Gastrocnemius medialis (tissue), 4 donors: ENCODE results near the gene SULF2.

Experiments used
- POLR2A ChIP-seq, 2 donors: fragments of 450-650 bp; IDR thresholded peaks; one replicate each; pipeline ENCODE4 v1.6.1; 2017; ENCODE audit warnings: antibody characterized with exemption in 2 of 2, mild to moderate bottlenecking in 2 of 2, moderate library complexity in 2 of 2
- TF ChIP-seq, protein P1 (sequence below), 5 experiments: fragments of 450-650 bp in 3 of 5; fragments of 200-600 bp in 2 of 5; sonication (generic) in 2 of 5; IDR thresholded peaks in 4 of 5; conservative IDR thresholded peaks in 1 of 5; 1 replicate in 4 of 5; 2 replicates in 1 of 5; pipeline ENCODE4 v1.5.1; 2016 to 2019; ENCODE audit warnings: antibody characterized with exemption in 5 of 5, mild to moderate bottlenecking in 3 of 5, moderate library complexity in 3 of 5

- TF ChIP-seq, protein P1, sequence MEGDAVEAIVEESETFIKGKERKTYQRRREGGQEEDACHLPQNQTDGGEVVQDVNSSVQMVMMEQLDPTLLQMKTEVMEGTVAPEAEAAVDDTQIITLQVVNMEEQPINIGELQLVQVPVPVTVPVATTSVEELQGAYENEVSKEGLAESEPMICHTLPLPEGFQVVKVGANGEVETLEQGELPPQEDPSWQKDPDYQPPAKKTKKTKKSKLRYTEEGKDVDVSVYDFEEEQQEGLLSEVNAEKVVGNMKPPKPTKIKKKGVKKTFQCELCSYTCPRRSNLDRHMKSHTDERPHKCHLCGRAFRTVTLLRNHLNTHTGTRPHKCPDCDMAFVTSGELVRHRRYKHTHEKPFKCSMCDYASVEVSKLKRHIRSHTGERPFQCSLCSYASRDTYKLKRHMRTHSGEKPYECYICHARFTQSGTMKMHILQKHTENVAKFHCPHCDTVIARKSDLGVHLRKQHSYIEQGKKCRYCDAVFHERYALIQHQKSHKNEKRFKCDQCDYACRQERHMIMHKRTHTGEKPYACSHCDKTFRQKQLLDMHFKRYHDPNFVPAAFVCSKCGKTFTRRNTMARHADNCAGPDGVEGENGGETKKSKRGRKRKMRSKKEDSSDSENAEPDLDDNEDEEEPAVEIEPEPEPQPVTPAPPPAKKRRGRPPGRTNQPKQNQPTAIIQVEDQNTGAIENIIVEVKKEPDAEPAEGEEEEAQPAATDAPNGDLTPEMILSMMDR (IDR thresholded peaks at IDR 0.05 in 4 of 5, conservative IDR thresholded peaks at IDR 0.05 in 1 of 5), result no peak
- TF ChIP-seq POLR2A (IDR thresholded peaks at IDR 0.05), result no peak
Measured at GRCh38 chr20:47704746-47705496, 80.4 kb downstream of the SULF2 start.
